HL-60 (cell line): ENCODE measurements around the gene STK32B.

Source experiments
- DNase-seq, 2 experiments: peaks; one replicate each; pipeline ENCODE4 v3.0.0-alpha.2; 2010 to 2020; ENCODE audit warnings: low read depth in 1 of 2, low spot score in 1 of 2
- H3K27ac ChIP-seq: fragments of 250-450 bp; sonication (Bioruptor Pico); replicated peaks from 2 replicates; pipeline ENCODE4 v1.5.1; 2020; ENCODE audit warnings: mild to moderate bottlenecking, moderate library complexity
- H3K27me3 ChIP-seq: fragments of 250-450 bp; sonication (Bioruptor Pico); 2 replicates; pipeline ENCODE4 v1.5.1; 2021; ENCODE audit warnings: mild to moderate bottlenecking, moderate library complexity; ENCODE audit not compliant: insufficient read depth, poor library complexity, severe bottlenecking
- H3K4me3 ChIP-seq: replicated peaks from 2 replicates; pipeline ENCODE4 v1.5.1; 2011; ENCODE audit warnings: mild to moderate bottlenecking, control low read depth, low read length; ENCODE audit not compliant: insufficient read depth
- GABPA ChIP-seq: IDR thresholded peaks from 2 replicates; pipeline ENCODE4 v1.6.1; 2012; ENCODE audit warnings: low read depth
- POLR2AphosphoS5 ChIP-seq: IDR thresholded peaks from 2 replicates; pipeline ENCODE4 v1.6.1; 2012; ENCODE audit warnings: low read depth
- REST ChIP-seq: IDR thresholded peaks from 2 replicates; pipeline ENCODE4 v1.6.1; 2012; ENCODE audit warnings: low read depth; ENCODE audit not compliant: insufficient replicate concordance
- SPI1 ChIP-seq: IDR thresholded peaks from 2 replicates; pipeline ENCODE4 v1.6.1; 2012; ENCODE audit warnings: low read depth, mild to moderate bottlenecking, borderline replicate concordance
- TF ChIP-seq, protein P1 (sequence below): IDR thresholded peaks from one replicate; pipeline ENCODE4 v1.5.1; 2011; ENCODE audit warnings: low read length, control low read depth, inconsistent platforms; ENCODE audit not compliant: insufficient read depth

The STK32B gene

GRCh38 chr4:5045097-5045496 is 6.2 kb upstream of the STK32B start:
- peak in 1 of 2 experiments; percentile 68 for DNase-seq
- Histone ChIP-seq H3K4me3 (no peak overlapping the region), H3K27me3 (no peaks in the 10 kb centered on the region), H3K27ac (0 out of 2 replicates have a peak overlapping the region, but pooled peaks have one; percentile 8)
- TF ChIP-seq SPI1, result peak; percentile 64; the same call in 1 of the 2 replicates
- TF ChIP-seq GABPA, result no peak

GRCh38 chr4:5048721-5049120 is 2.6 kb upstream of the STK32B start:
- no peak overlapping the region for H3K27ac ChIP-seq
- peaks cover 25% of the 10 kb centered on the region for H3K27me3 ChIP-seq
- no peak overlapping the region for H3K4me3 ChIP-seq
- no peak for DNase-seq
- no peak for TF ChIP-seq GABPA
- TF ChIP-seq, protein P1, sequence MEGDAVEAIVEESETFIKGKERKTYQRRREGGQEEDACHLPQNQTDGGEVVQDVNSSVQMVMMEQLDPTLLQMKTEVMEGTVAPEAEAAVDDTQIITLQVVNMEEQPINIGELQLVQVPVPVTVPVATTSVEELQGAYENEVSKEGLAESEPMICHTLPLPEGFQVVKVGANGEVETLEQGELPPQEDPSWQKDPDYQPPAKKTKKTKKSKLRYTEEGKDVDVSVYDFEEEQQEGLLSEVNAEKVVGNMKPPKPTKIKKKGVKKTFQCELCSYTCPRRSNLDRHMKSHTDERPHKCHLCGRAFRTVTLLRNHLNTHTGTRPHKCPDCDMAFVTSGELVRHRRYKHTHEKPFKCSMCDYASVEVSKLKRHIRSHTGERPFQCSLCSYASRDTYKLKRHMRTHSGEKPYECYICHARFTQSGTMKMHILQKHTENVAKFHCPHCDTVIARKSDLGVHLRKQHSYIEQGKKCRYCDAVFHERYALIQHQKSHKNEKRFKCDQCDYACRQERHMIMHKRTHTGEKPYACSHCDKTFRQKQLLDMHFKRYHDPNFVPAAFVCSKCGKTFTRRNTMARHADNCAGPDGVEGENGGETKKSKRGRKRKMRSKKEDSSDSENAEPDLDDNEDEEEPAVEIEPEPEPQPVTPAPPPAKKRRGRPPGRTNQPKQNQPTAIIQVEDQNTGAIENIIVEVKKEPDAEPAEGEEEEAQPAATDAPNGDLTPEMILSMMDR, result no peak
- no peak for TF ChIP-seq REST
- no peak for TF ChIP-seq SPI1
- TF ChIP-seq POLR2AphosphoS5, result no peak

DNA sequence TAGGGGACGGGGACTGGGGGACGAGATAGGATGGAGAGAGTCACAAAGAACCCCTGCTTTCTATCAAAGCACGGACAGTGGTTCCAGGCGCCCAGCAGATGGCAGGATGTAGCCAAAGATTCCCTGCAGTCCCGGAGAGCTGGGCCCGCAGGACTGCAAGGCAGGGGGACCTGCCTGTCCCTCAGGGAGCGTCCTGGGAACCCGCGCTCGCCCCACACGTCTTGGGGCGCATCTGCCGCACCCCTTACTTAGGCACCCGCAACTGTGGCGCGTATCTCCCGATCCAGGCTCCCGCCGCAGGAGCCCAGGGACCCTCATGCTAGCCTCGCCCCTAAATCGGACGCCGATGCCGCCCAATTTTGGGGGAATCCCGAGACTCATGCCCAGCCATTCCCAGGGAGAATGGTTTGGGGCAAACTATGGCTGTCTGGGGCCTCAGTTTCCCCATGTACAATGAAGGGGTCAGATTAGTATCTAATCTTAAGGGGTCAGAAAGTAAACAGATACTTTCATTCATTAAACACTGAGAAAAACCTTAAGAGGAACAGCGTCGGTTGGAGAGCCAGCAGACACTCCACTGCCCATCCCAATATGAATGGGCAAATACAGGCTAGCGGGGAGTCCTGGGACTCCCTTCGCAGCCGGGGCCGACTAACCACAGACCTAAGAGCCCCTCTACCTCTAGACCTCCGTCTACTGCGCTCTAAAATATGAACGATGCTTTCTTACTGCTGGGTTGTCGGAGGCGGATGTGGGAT is 581 bp upstream of the STK32B start:
- peaks cover 25% of the 10 kb centered on the region for H3K27me3 ChIP-seq
- TF ChIP-seq, protein P1, result peak; percentile 10
- no peak for TF ChIP-seq SPI1
- DNase-seq, result peak; percentile 2 to 49
- H3K27ac ChIP-seq, result no peak overlapping the region
- 0 out of 2 replicates have a peak overlapping the region, but pooled peaks have one; percentile 4 for H3K4me3 ChIP-seq

GRCh38 chr4:5052204-5052702 is 973 bp downstream of the STK32B start:
- Histone ChIP-seq H3K27me3 (peaks cover 25% of the 10 kb centered on the region), H3K4me3 (no peak overlapping the region), H3K27ac (no peak overlapping the region)
- no peak for DNase-seq
- no peak for TF ChIP-seq REST
- no peak for TF ChIP-seq SPI1
- TF ChIP-seq GABPA, result no peak
- TF ChIP-seq, protein P1, result no peak
- TF ChIP-seq POLR2AphosphoS5, result no peak
